ENCODE data around the gene HADHA. TPM values are rescaled to one million over a fixed set of nuclear protein-coding genes. Genes with fewer than 3 reads are reported as not detected.

Gene HADHA
- total and polyA plus RNA-seq, 2 donors (not counting 1 experiment from before 2014, with no cell fraction given) = 155 to 162 TPM

DNA sequence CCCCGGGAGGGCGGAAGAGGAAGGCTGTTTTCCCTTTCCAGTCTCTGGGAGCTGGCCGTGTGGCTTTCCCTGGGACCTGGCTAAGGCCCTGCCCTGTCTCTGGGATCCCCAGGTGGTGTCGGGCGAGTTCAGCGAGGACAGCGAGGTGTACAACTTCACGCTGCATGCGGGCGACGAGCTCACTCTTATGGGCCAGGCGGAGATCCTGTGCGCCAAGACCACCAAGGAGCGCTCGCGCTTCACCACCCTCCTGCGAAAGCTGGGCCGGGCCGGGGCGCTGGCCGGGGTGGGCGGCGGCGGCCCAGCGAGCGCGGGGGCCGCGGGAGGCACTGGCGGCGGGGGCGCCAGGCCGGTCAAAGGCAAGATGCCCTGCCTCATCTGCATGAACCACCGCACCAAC lies 60.3 kb downstream of the HADHA start:
- Histone ChIP-seq H3K36me3 (ENCODE audit: control insufficient read depth, insufficient read depth, low read length) (no peaks in the 10 kb centered on the region), H3K9ac (ENCODE audit: insufficient read depth, low read length) (peak overlapping the region; percentile 41), H2AFZ (ENCODE audit: low read length) (peak overlapping the region; percentile 94), H3K4me3 (replicated peaks in 1 of 4; ENCODE audit: control extremely low read depth in 1 of 4, insufficient read depth in 1 of 4, low read depth in 3 of 4, low read length in 4 of 4) (peak overlapping the region in 3 of 4 experiments; percentile 17 to 46 (median 43)), H4K20me1 (ENCODE audit: control insufficient read depth, extremely low read depth, insufficient read depth, low read length) (no peaks in the 10 kb centered on the region), H3K79me2 (ENCODE audit: control insufficient read depth, insufficient read depth, low read length) (no peaks in the 10 kb centered on the region), H3K9me3 (ENCODE audit: control insufficient read depth, insufficient read depth, low read depth, low read length) (no peaks in the 10 kb centered on the region), H3K4me1 (ENCODE audit: control insufficient read depth, extremely low read depth, insufficient read depth, low read length) (peaks cover 3% of the 10 kb centered on the region), H3K27ac (ENCODE audit: insufficient read depth, low read length) (no peak overlapping the region), H3K4me2 (ENCODE audit: extremely low read depth, insufficient read depth, low read length) (peak overlapping the region; percentile 73), H3K27me3 (ENCODE audit: control insufficient read depth, insufficient read depth, low read length) (no peaks in the 10 kb centered on the region)
- no peak for TF ChIP-seq EZH2 (IDR thresholded peaks at IDR 0.05; ENCODE audit: low read length, missing control alignments)
- TF ChIP-seq, protein P1, sequence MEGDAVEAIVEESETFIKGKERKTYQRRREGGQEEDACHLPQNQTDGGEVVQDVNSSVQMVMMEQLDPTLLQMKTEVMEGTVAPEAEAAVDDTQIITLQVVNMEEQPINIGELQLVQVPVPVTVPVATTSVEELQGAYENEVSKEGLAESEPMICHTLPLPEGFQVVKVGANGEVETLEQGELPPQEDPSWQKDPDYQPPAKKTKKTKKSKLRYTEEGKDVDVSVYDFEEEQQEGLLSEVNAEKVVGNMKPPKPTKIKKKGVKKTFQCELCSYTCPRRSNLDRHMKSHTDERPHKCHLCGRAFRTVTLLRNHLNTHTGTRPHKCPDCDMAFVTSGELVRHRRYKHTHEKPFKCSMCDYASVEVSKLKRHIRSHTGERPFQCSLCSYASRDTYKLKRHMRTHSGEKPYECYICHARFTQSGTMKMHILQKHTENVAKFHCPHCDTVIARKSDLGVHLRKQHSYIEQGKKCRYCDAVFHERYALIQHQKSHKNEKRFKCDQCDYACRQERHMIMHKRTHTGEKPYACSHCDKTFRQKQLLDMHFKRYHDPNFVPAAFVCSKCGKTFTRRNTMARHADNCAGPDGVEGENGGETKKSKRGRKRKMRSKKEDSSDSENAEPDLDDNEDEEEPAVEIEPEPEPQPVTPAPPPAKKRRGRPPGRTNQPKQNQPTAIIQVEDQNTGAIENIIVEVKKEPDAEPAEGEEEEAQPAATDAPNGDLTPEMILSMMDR (conservative IDR thresholded peaks at IDR 0.05 in 1 of 2, IDR thresholded peaks at IDR 0.05 in 1 of 2; ENCODE audit: low read depth in 1 of 2, low read length in 2 of 2) = no peak
- DNase-seq (ENCODE audit: low read depth in 2 of 2) = no peak

DNA sequence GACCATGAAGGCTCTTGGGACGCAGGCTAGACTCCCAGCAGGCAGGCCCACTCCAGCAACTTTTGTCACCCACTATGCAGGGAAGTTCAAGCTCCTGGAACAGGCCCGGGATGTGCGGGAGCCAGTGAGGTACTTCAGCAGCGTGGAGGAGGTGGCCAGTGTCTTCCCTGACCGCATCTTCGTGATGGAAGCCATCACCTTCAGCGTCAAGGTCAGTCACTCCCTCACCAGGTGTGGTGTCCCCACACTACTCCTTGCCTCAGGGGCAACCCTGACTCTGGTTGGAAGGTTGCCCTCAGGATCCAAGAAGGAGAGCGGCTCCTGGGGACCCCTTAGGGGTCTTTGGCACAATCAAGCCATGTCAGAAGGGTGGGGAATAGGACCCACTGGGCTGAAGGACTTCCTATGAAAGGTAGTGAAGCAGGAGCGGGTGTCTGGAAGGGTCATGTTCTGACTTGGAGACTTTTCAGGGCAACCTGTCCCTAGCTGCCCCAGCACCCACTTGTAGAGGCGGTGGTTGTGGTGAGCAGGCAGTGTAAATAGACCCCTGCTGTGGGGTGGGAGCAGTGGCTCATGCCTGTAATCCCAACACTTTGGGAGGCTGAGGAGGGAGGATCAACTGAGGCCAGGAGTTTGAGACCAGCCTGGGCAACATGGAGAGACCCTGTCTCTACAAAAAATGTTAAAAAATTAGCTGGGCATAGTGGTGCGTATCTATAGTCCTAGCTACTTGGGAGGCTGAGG lies 61.4 kb downstream of the HADHA start:
- peaks cover 4% of the 10 kb centered on the region for H3K4me1 ChIP-seq (ENCODE audit: control insufficient read depth, extremely low read depth, insufficient read depth, low read length)
- peaks cover under 1% of the 10 kb centered on the region for H3K27me3 ChIP-seq (ENCODE audit: control insufficient read depth, insufficient read depth, low read length)
- no peaks in the 10 kb centered on the region for H3K9me3 ChIP-seq (ENCODE audit: control insufficient read depth, insufficient read depth, low read depth, low read length)
- no peak overlapping the region for H3K4me2 ChIP-seq (ENCODE audit: extremely low read depth, insufficient read depth, low read length)
- no peaks in the 10 kb centered on the region for H3K36me3 ChIP-seq (ENCODE audit: control insufficient read depth, insufficient read depth, low read length)
- H3K27ac ChIP-seq (ENCODE audit: insufficient read depth, low read length) = no peak overlapping the region
- no peak overlapping the region for H3K4me3 ChIP-seq (replicated peaks in 1 of 4; ENCODE audit: control extremely low read depth in 1 of 4, insufficient read depth in 1 of 4, low read depth in 3 of 4, low read length in 4 of 4)
- no peak for TF ChIP-seq EZH2 (IDR thresholded peaks at IDR 0.05; ENCODE audit: low read length, missing control alignments)
- TF ChIP-seq, protein P1 (conservative IDR thresholded peaks at IDR 0.05 in 1 of 2, IDR thresholded peaks at IDR 0.05 in 1 of 2; ENCODE audit: low read depth in 1 of 2, low read length in 2 of 2) = no peak
- H3K79me2 ChIP-seq (ENCODE audit: control insufficient read depth, insufficient read depth, low read length) = no peaks in the 10 kb centered on the region
- no peak overlapping the region for H2AFZ ChIP-seq (ENCODE audit: low read length)
- no peak for DNase-seq (ENCODE audit: low read depth in 2 of 2)
- no peak overlapping the region for H3K9ac ChIP-seq (ENCODE audit: insufficient read depth, low read length)
- H4K20me1 ChIP-seq (ENCODE audit: control insufficient read depth, extremely low read depth, insufficient read depth, low read length) = no peaks in the 10 kb centered on the region

DNA sequence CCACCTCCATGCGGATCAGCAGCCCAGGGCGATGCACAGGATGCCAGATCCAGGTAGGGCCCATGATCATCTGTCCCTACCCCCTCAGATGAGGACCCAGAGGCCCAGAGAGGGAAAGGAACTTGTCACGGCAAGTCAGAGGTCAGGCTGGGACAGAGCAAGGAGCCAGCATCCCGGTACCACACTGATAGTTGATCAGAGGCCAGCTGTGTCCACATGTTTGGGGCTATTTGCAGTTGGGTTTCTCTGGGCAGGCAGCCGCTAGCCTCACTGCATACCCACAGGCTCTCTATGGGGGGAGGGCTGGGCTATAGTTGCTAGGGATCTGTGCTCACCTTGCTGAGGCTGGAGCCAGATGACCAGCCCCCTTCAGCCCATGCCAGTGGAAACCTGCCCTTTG lies 62.0 kb downstream of the HADHA start:
- H3K4me2 ChIP-seq (ENCODE audit: extremely low read depth, insufficient read depth, low read length) = no peak overlapping the region
- H3K9me3 ChIP-seq (ENCODE audit: control insufficient read depth, insufficient read depth, low read depth, low read length) = no peaks in the 10 kb centered on the region
- no peaks in the 10 kb centered on the region for H3K36me3 ChIP-seq (ENCODE audit: control insufficient read depth, insufficient read depth, low read length)
- no peak for DNase-seq (ENCODE audit: low read depth in 2 of 2)
- no peaks in the 10 kb centered on the region for H3K79me2 ChIP-seq (ENCODE audit: control insufficient read depth, insufficient read depth, low read length)
- peaks cover 4% of the 10 kb centered on the region for H3K4me1 ChIP-seq (ENCODE audit: control insufficient read depth, extremely low read depth, insufficient read depth, low read length)
- no peak overlapping the region for H3K9ac ChIP-seq (ENCODE audit: insufficient read depth, low read length)
- TF ChIP-seq, protein P1 (conservative IDR thresholded peaks at IDR 0.05 in 1 of 2, IDR thresholded peaks at IDR 0.05 in 1 of 2; ENCODE audit: low read depth in 1 of 2, low read length in 2 of 2) = no peak
- TF ChIP-seq EZH2 (IDR thresholded peaks at IDR 0.05; ENCODE audit: low read length, missing control alignments) = no peak
- H3K27me3 ChIP-seq (ENCODE audit: control insufficient read depth, insufficient read depth, low read length) = peaks cover 3% of the 10 kb centered on the region
- no peak overlapping the region for H2AFZ ChIP-seq (ENCODE audit: low read length)
- no peak overlapping the region for H3K27ac ChIP-seq (ENCODE audit: insufficient read depth, low read length)
- no peaks in the 10 kb centered on the region for H4K20me1 ChIP-seq (ENCODE audit: control insufficient read depth, extremely low read depth, insufficient read depth, low read length)
- no peak overlapping the region for H3K4me3 ChIP-seq (replicated peaks in 1 of 4; ENCODE audit: control extremely low read depth in 1 of 4, insufficient read depth in 1 of 4, low read depth in 3 of 4, low read length in 4 of 4)
